Activated T-cell treated with anti-CD3 and anti-CD28 coated beads for 48 hours (primary cell): ENCODE results near the gene AGAP2.
"Not testable (repeated sequence)": the region's sequence is repeated elsewhere in the genome, so short reads cannot be mapped to it uniquely, and the experiment has no call there.

ENCODE experiments used
- DNase-seq: peaks from one replicate; pipeline ENCODE4 v3.0.0-alpha.2; 2020; ENCODE audit warnings: low read depth

The AGAP2 gene

DNA sequence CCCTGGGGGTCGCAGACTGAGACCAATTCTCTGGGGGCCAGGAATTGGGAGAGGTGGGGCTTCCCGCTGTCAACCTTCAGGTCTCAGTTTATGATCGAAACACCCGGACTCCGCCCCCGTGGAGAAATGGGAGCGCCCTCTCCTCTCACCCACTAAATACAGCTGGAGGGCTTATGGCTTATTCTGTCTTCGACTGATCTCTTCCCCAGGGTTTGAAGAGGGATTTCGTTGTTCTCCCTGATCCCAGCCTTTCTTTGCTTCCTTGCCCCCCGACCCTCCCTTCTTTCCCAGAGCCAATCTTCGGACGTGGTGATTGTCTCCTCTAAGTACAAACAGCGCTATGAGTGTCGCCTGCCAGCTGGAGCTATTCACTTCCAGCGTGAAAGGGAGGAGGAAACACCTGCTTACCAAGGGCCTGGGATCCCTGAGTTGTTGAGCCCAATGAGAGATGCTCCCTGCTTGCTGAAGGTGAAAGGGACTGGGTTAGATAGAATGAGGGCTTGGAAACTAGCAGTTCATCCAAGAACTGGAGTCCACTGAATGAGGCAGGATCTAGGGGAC lies 44.0 kb downstream of the AGAP2 start:
- no peak for DNase-seq

DNA sequence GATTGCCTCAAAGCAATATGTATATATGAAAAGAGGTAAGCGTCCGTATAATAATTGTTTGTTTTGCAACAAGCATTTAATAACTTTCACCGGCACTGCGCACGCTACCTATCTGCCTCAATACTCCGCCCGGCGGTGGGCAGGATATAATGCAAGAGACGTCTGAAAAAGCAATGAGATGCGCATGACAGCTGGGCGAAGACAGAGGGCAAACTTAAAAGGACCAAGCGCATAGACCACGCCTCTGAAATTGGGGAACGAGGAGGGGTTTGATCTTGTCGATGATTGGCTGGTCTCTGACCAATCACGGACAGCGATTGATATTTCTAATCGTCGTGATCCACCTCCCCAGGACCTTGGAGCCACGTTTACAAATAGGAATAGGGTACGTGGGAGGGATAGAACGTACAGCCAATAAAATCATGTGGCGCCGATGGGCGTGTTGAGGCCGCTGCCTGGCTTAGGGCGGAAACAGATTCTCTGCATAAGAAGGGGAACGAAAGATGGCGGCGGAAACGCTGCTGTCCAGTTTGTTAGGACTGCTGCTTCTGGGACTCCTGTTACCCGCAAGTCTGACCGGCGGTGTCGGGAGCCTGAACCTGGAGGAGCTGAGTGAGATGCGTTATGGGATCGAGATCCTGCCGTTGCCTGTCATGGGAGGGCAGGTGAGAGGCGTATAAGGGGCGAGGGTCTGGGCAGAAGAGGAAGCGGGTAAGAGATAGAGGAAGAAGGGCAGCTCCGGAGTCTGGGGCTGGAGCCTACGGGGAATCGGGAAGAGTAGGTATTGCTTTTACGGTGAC lies 44.7 kb downstream of the AGAP2 start, which contains the start of gene OS9:
OS9 (plus strand) TSS at position 474 of the 800 bp plus-strand sequence; CDS start at position 504, 30 bp downstream.
- DNase-seq = peak; percentile 88

DNA sequence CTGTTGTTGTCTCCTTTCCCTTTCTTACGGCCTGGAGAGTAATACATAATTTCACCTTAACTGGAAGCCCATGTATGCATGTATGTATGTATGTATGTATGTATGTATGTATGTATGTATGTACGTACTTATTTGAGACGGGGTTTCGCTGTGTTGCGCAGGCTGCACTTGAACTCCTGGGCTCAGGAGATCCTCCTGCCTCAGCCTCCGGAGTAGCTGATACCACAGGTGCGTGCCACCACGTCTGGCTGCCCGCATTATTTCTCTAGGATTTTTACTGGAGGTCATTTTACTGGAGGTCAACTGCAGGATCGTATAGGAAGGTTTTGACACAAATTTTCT lies 45.3 kb downstream of the AGAP2 start:
- no peak for DNase-seq

DNA sequence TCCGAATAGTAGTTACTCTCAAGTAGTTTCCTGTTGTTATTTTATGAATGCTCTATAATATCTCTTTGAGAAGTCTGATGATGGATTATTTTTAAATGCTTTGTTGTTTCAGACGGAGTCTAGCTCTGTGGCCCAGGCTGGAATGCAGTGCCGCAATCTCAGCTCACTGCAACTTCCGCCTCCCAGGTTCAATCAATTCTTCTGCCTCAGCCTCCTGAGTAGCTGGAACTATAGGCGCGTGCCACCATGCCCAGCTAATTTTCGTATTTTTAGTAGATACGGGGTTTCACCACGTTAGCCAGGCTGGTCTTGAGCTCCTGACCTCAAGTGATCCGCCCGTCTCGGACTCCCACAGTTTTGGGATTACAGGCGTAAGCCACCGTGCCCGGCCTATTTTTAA lies 46.0 kb downstream of the AGAP2 start:
- no peak for DNase-seq

DNA sequence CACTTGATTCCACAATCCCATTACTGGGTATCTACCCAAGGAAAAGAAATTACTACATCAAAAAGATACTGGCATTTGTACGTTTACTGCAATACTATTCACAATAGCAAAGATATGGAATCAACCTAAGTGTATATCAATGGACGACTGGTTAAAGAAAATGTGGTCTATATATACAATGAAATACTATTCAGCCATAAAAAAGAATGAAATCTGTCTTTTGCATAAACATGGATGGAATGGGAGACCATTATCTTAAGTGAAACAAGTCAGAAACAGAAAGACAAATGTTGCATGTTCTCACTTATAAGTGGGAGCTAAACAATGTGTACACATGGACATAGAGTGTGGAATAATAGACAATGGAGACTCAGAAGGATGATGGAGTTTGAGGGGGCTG lies 49.6 kb downstream of the AGAP2 start:
- no peak for DNase-seq

DNA sequence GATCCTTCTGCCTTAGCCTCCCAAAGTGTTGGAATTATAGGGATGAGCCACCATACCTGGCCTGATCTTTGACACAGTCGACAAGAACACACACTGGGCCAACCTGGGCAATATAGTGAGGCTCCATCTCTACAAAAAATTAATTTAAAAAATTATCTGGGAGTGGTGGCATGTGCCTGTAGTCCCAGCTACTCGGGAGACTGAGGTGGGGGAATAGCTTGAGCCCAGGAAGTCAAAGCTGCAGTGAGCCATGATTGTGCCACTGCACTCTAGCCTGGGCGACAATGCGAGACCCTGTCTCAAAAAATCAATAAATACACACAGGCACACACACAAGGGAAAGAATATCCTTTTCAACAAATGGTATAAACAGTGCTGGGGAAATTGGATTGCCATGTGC lies 50.7 kb downstream of the AGAP2 start:
- DNase-seq = no peak

DNA sequence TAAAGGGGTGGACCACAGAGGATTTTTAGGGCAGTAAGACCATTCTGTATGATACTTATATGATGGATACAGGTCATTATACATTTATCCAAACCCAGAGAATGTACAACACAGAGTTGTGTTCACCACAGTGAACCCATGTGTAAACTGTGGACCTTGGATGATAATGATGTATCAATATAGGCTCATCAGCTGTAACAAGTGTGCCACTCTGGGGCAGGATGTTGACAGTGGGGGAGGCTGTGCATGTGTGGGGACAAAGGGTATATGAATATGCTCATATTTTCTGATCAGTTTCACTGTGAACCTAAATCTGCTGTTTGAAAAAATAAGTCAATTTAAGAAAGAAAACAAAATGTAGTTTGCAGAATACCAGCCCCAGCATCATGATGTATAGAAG lies 58.8 kb downstream of the AGAP2 start:
- DNase-seq = no peak

DNA sequence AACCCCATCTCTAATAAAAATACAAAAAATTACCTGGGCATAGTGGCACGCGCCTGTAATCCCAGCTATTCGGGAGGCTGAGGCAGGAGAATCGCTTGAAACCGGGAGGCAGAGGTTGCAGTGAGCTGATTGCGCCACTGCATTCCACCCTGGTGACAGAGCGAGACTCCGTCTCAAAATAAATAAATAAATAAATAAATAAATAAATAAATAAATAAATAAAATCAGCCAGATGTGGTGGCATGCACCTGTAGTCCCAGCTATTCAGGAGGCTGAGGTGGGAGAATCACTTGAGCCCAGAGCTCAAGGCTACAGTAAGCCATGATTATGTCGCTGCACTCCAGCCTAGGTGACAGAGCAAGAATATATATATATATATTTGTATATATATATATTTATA lies 60.6 kb downstream of the AGAP2 start:
- DNase-seq = not testable (repeated sequence)

DNA sequence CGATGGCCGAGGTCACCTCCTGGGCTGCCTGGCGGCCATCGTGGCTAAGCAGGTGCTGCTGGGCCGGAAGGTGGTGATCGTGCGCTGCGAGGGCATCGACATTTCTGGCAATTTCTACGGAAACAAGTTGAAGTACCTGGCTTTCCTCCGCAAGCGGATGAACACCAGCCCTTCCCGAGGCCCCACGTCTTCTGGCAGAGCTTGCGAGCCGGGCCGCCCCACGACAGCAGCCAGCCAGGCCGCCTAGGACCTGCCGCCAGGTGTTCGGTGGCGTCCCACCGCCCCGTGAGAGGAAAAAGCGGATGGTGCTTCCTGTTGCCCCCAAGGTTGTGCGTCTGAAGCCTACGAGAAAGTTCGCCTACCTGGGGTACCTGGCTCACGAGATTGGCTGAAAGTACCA lies 63.9 kb downstream of the AGAP2 start:
- no peak for DNase-seq
